GM21529 (cell line): Measurements from ENCODE around the gene APCDD1.

Experiments
- ATAC-seq: cut with Tn5 transposase; IDR thresholded peaks from one replicate; pipeline ENCODE4 v1.9.1; 2021; ENCODE audit not compliant: unreplicated experiment

The APCDD1 gene

DNA sequence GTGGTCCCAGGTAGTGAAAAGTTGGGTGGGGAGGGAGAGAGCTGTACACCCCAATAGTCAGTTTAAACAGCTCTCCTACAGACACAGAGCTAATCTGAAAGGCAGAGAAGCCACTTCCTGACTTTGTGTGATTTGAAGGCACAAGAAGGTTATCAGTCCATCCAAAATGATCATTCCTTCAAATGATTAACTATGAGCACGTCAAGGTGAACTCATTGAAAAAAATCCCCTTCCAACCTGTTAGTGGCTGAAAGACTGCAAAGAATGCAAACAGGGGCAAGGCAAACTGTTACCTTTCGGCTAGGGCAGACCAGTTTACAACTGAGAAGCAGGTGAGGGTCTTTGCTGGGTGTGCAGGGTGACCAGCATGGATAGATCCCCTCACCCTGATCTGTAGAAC, 22.8 kb upstream of the APCDD1 start:
- no peak for ATAC-seq

DNA sequence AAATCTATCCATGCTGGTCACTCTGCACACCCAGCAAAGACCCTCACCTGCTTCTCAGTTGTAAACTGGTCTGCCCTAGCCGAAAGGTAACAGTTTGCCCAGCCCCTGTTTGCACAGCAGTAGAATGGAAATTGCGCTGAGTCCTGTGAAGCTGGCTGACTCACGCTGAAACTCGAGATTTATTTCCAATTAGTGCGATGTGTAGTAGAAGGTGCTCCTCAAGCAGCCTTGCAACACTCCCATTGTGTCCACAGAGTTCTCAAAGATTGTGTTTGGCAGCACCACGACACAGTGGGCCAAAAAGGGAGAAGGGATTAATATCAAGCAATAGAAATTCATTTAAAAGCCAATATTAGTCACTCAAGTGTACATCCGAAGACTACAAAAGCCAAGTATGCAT, 21.7 kb upstream of the APCDD1 start:
- no peak for ATAC-seq

DNA sequence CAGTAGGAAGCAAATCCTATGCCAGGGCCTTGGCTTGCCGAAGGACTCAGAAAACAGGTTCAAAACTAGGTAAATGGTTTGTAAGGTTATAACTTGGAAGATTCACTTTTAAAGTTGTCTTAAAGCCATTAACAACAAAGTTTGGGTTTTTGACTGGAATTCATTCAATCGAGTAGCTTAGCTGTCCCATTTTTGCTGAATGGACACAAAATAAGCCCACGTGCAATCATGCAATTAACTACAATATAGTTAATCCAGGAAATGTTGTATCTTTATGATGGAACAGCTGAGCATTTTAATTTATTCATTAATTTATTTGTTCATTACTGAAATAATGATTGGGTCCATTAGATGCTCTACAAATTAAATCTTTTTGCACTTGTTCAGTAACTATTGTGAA, 18.3 kb upstream of the APCDD1 start:
- ATAC-seq = no peak

DNA sequence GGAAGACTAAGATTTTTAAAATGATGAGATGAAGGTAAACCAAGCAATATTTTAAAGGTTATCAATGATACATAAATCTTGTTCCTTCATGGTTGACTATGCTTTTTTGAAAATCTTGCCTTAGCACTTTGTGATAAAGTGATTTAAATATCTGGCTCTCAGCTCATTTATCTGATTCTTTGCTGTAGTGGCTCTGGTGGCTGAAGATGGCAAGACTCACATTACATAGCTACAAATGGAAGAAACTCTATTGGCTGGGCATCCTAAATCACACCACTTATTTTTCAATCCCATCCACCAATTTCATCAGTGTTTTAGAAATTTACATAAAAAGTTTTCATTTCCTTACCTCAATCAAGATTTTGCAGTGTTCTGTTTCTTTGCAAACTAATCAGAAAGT, 16.6 kb upstream of the APCDD1 start:
- ATAC-seq = no peak

DNA sequence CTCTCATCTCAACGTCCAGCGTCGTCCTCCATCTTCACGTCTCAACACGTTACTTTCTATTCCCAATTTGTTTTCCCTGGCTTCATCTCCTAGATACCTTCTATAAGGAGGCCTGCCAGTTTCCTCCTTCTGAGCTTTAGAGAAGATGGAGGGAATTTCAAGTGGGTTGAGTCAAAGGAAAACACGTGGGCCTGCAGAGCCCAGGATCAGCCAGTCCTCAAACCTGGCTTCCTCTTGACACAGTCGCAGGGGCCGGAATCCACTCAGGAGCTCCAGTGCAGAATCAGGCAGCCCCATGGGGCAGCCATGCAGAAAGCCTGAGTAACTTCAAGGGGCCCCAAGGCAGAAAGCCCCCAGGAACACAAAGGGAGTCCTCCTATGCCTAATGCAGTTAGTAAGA, 14.5 kb upstream of the APCDD1 start:
- ATAC-seq = no peak

DNA sequence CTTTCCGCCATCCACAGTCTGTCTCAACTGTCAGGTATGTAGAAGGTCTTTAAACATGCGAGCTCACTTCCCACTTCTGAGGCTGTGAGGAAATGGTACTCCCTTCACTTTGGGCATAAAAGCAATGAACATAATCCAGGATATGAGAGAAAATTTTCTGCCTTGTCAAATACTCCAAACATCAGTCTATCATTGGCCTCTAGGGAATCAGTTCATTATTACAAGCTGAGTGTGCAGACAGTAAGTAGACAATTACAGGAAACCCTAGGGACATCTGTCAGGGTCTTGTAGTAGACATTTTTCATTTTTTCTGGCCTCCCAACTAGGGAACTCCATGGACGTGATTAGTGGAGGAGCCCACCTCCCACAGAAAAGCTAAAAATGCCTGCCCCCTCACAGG, 13.6 kb upstream of the APCDD1 start:
- ATAC-seq = no peak

DNA sequence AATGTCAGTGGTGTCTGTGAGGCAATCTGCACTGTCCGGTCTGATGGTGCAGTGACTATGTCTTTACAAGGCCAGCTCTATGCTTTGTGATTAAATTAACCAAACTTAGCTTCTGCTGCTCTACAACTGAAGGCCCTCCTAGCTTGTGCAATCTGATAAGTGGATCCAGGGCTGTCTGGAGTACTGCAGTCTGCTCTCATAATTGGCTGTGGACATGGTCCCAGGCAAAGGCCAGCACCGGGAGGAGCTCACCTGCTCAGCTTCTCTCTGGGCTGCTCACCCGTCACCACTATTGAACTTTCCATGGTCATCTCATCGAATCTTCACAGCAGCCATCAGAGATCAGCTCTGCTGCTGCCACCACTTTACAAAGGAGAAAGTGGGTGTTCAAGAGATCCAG, 13.0 kb upstream of the APCDD1 start:
- no peak for ATAC-seq

DNA sequence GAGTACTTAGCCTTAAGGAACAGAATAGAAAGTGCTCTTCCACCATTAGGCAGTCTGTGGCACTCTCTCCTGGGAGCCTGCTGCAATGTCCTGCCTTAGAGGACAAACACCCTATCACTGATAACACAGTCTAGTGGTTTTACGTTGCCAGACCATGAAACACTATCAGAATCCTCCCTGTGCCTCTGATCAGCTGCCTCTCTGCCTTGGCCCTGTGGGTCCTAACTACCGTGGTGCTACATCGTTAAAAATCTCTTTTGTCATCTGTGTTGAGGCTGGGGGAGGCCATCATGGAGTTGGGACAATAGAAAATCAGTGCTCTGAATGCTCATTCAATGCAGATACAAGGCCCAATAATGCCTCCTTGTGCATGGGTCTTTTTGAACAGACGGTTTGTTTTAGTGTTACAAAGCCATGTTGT, 11.9 kb upstream of the APCDD1 start:
- ATAC-seq = no peak

DNA sequence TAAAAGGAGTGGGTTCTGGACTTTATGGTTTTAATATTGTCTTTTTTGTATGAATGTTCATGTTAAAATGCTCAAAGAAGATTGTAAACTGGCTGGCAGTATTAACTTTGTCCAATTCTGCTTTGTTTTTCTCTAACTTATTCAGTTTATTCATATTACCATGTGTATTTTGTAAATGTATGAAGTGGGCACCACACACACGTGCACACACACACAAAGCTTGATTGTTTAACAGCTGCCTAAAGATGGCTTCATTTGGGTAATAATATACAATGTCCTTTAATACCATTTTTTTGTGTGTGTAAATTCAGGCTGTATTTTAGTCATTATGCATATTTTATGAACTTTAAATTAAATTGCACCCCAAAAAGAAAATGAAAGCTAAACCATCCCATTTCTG, 11.4 kb upstream of the APCDD1 start:
- ATAC-seq = no peak

DNA sequence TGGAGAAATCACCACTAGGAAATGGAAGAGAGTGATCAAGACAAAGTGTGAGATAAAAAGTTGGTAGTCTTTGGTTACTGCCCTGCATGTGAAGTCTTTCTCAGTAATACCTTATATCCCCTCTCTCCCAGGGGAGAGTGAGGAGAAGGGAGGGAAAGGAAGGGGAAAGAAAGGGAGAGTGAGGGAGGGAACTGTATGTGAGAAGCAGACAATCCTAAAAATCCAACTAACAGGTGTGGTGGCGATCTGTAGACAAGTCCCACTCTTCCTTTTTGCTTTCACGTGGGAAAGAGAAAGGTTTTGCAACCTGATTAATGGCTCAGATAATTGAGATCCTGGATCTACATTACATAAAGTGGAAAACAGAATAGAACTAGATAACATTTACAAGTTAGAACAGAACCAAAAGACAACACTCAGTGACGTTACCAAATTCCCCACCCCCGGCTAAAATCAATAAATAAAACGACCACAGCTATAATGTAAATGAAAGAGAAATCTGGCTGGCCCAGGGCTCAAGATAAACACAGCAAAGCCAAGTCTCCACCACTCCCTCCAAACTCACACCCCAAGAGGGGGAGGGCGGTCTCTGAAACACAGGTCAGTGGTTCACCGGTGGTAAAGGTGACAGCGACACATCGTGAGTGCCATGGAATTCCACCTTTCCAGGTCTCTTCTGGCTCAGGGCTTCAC, 10.0 kb upstream of the APCDD1 start:
- ATAC-seq = no peak

DNA sequence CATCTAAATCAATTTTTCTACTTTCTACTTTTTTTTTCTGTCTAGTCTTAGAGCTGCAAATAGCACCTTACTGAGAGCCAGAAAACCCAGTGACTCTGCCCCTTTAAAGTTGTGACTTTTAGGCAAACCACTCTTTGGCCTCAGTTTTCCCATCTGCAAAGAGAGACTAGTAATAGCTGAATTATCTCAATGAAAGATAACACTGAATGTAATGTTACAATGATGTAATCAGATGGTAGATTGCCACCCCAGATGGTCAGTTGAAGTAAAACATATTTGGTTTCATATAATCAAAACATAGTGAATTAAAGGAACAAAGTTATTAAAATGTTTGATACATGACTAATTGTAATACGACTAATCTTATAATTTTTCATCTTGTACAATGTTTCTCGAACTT, 5.0 kb upstream of the APCDD1 start:
- no peak for ATAC-seq

DNA sequence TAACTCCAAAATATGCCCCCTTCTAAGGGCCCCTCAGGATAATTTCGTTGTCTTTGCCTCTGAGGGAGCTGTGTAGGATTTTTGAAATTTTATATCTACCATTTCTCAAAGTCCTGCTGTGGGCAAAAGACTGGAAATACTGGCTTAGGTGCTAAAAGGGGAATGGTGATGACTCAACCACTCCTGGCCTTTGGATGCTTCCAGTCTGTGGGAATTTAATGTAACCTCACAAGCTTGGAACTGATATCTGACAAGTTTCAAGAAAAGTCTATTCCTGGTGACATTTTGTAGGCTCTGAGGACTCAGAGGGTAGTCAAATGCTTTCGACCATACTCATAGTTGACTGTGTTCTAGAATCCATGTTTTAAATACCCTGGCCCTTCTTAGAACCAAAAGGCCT, 3.4 kb upstream of the APCDD1 start:
- no peak for ATAC-seq

DNA sequence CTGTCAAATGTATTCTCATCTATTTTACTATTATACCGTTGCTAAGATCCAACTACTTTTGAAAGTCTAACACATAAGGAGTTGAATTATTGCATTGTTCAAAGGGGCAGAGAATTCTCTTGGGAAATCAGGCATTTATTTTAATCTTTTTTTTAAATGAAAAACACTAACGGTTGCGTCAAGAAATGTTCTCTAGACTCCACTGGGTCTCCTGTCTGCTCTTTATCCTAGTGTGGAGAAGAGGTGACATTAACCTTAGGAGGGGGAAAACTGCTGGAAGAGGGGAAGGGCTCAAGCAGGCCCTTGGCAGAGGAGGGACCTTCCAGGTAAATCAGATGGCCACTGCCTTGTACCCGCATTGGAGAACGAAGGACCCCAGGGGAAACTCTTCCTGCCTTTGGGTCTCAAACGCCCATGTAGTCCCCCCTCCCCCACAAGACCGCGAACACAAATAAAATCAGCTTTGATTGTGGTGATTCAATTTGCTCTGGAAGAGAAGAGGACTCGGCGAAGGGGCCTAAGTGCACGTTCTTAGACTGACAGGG, 1.1 kb upstream of the APCDD1 start:
- no peak for ATAC-seq

DNA sequence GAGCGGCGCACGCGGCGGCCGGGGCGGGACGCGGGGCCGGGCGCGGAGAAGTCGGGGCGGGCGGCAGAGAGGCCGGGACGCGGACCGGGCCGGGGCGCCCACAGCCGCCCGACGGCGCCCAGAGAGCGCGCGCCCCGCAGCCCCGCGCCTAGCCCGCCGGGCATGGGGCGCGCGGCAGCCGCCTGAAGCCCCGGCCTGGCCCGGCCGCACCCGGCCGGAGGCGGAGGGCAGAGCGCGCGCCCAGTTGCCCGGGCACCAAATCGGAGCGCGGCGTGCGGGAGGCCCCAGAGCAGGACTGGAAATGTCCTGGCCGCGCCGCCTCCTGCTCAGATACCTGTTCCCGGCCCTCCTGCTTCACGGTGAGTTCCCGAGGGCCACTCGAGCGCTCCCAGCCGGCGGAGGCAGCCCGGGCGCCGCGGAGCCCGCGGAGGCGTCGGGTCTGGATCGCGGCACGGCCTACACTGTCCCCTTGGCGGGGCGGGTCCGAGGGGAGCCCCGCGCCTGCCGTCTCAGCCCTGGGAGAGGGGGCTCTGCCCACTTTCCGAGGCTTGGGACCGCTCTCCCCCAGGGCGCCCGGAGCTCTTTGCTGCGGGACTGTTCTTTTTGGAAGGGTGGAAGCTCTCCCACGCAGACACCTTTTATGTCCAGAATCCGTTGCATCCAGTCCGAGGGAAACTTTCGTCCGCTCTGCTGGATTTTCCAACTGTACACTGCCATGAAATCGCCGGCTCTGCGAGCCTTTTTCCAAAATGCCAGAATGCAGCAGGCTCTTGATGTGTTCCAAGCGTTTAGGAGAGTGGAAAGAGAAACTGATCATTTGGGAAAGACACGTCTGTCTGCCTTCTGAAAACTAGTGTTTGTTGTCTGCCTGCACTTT, 484 bp downstream of the APCDD1 start:
- no peak for ATAC-seq

DNA sequence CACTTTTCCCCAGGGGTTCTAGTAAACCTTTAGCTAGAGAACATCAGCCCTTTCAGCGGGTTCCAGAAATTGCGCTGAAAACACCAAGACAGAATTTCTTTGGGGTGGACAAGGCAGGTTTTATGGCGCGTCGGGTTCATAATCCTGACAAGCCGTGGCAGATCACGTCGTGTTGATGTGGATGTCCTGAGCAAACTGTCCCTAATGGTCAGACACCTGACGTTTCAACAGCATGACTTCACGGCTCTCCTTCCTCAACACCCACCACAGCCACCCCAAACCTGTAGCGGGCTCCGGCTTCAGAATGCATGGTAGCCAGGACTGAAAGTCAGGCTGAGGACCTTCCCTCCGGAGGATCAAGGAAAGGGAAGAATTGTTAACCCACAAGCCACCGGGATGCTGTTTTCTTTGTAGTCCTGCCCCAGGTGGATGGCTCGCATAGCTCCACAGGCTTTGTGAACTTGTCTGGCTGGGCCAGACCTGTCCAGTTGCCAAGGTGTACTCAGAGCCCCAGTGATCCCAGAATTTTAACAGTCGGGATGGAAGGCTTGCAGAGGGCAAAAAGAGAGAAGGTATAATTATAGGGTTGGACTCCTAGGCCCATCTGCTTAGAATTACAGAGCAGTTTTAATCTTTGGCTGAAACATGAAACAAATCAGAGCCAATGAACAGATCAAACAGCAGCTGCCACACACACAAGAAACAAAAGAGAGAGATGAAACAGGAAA, 1.5 kb downstream of the APCDD1 start:
- ATAC-seq = no peak

DNA sequence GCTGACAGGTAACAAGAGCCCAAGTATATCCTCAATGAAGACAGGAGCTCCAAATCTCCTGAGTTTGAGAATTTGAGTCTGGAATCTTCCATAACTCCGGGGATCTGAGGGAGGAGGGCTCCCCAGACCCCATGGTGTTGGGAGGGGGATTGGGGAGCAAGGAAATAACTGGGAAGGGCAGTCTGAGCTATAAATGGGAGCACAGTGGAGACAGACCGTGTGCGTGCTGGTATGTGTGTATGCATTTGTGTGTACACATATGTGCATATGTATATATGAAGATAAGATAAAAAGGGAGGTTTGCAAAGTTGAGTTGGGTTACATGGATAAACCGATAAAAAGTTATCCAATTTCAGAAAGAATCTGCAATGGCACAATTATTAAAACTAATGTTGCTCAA, 2.3 kb downstream of the APCDD1 start:
- no peak for ATAC-seq

DNA sequence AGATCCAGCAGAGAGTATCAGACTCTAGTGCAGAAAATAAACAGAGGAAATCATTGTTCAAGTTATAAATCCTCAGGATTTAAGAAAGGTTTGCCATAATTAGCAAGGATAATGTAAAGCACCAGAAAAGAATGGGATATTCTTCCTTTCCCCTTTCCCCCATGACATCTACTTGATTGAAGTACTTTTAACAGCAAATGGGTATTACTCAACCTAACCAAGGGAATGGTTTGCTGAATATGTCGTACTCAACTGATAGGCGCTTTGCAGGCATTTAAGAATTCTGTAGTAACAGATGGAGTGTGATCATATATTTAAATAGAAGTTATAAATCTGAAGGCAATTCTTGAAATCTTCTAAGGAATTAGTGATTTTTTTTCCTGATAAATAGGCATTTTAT, 2.7 kb downstream of the APCDD1 start:
- no peak for ATAC-seq

DNA sequence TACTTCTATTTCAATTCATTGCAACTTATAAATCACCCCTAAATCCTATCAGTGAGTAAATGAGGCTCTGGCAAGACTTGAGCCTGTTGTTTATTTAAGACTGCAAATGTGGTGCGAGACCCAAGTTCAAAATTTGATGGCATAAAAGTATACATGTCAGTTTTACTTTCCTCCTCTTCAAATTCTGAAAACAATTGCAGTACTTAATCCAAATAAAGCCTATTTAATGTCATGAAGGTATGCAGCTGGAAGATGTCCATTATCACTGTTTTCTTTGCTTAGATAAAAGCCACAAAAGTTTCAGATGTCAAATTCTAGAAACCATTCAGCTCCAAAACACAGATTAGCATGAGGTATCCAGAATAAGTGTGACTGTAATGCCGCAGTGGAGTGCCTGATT, 3.3 kb downstream of the APCDD1 start:
- ATAC-seq = no peak

DNA sequence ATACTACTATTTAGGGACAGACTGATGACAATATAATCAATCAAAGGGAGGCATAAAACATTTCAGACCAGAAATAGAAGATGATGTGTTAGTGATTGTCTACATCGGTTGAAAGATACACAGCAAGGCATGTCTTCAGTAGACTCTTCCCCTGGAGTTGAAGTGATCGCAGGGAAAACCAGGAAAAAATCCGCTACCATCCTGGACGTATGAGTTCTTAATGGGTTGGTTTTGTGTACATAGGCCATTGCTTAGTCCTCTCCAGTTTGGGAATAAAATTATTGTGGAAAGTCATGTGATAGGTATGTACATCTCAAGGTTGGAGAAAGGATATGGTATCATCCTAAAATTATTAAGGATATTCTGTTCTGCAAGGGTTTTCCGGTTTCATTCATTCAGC, 4.3 kb downstream of the APCDD1 start:
- no peak for ATAC-seq

DNA sequence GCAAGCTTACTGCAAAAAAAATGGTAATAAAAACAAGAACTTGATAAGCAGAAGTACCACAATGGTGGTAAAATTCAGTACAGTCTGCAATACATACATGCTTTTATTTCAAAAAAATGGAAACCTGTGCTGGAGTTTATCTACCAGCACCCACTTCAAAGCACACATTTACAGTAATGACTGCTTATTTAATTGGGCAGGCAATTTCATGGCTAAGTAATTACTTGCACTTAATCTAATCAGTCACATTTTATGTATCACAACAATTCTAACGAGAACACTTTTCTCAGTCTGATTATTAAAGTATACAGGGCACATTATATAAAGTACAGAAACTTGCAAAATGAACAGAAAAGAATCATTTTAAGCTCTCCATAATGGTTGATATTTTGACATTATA, 5.2 kb downstream of the APCDD1 start:
- ATAC-seq = no peak

DNA sequence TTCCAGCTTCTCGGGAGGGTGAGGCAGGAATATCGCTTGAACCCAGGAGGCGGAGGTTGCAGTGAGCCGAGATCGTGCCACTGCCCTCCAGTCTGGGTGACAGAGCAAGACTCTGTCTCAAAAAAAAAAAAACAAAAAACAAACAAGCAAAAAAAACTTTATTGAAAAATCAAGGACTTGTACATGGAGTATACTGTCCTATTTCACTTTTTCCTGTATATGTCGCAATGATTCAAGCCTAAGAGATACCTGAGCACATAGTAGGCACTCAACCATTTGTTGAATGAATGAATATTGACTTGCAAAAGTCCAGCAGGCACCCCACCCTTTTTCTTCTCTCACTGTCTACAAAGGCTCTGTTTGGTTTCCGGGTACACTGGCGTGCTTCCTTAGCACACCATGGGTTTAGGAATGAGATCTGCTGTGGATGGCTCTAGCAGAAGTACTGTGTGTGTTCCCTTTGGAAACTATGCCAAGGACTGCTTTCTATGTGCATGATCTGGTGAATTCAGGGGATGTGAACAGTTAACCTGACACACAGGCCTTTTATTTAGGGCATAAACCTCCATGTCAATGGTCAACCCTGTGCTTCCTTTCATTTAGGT, 6.1 kb downstream of the APCDD1 start:
- ATAC-seq = no peak
